Activated CD8-positive, alpha-beta T cell treated with anti-CD3 and anti-CD28 coated beads, Interleukin-2, amount 10 ng/mL, durations not matched to agents 7 days and 5 days (primary cell): ENCODE data around the gene LSM14A. TPM values are rescaled to one million over a fixed set of nuclear protein-coding genes. Genes with fewer than 3 reads are reported as not detected.
"Not testable (repeated sequence)": the region's sequence is repeated elsewhere in the genome, so short reads cannot be mapped to it uniquely, and the experiment has no call there.

ENCODE experiments used
- ATAC-seq: fragments of 150-1000 bp; cut with Tn5 transposase; one replicate; pipeline ENCODE4 v1.10.0; 2021; ENCODE audit warnings: moderate library complexity
- CTCF ChIA-PET: fragments of 350-600 bp; sonication (Branson Sonifier 250); formaldehyde crosslinking; loops from one replicate; lab custom pipeline; 2021; ENCODE audit warnings: antibody characterized with exemption; lab: Charles Lee
- POLR2A ChIA-PET: fragments of 350-600 bp; sonication (Branson Sonifier 250); formaldehyde crosslinking; loops from one replicate; lab custom pipeline; 2021; ENCODE audit warnings: antibody characterized with exemption; lab: Charles Lee
- DNase-seq: peaks from one replicate; pipeline ENCODE4 v3.0.0-alpha.2; 2020
- H3K27ac Mint-ChIP-seq: one replicate; pipeline ENCODE4 v1.8.0; 2021; ENCODE audit warnings: mild to moderate bottlenecking, mixed read lengths
- H3K27me3 Mint-ChIP-seq: one replicate; pipeline ENCODE4 v1.8.0; 2021; ENCODE audit warnings: low read depth, mixed read lengths
- H3K36me3 Mint-ChIP-seq: one replicate; pipeline ENCODE4 v1.8.0; 2021; ENCODE audit warnings: low read depth, mixed read lengths
- H3K4me1 Mint-ChIP-seq: one replicate; pipeline ENCODE4 v1.8.0; 2021; ENCODE audit warnings: low read depth, mixed read lengths
- H3K4me3 Mint-ChIP-seq: one replicate; pipeline ENCODE4 v1.8.0; 2021; ENCODE audit warnings: mild to moderate bottlenecking, mixed read lengths
- H3K9me3 Mint-ChIP-seq: one replicate; pipeline ENCODE4 v1.8.0; 2022; ENCODE audit warnings: mixed read lengths; ENCODE audit not compliant: insufficient read depth
- total RNA-seq, 2 experiments: library from RNA; stranded (reverse); gene quantifications; one replicate each; pipeline ENCODE4 v1.2.3, GENCODE V29; 2021

LSM14A gene
- total RNA-seq, 2 experiments from 2014 or later = 133 to 139 TPM

DNA sequence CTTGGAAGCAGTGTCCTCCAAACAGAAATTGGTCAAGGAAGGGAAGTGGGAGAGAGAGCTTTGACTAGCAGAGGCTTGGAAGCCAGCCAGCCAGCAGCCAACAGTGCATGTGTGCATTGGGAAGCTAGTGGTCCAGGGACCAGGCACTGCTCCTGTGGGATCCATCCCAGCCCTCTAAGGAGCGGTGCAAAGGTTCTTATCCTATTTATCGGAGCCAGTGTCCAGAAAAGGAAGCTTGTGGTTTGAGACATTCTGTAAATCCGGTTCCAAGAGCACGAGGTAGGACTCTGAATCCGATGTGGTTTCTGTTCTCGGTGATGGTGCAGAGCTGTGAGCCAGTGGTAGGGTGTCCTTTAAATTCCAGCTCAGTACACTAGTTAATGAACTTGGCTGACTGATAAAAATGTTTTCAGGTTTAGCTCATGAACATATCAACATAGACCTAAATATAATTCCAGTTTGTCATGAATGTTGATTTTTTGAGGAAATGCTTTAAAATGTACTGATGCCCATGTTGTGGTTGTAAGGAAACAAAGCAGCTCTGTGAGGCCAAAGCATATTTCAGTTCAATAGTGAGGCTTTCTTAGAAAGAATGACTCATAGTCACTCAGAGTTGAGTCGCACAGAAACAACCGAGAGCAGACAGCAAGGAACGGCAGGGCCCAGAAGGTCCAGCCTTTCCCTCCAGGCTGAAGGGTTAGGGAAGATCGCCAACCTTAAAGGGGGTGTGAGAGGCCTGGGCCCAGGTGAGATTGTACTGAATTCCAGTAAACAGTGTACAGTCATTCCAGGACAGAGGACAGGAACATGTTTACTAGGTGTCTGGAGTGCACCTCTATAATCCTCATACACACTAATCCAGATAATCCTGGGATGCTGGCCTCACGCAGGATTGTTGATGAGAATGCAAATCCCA lies 60.5 kb downstream of the LSM14A start:
- Mint-ChIP-seq H3K27me3 (no peaks in the 10 kb centered on the region), H3K4me1 (peaks cover 23% of the 10 kb centered on the region), H3K4me3 (no peak overlapping the region), H3K9me3 (no peaks in the 10 kb centered on the region), H3K36me3 (peaks cover 35% of the 10 kb centered on the region), H3K27ac (peak overlapping the region; percentile 78)
- DNase-seq (peak; percentile 38), ATAC-seq (peak; percentile 77)
- ChIA-PET POLR2A (interaction anchor here (0.6 to 1.1 kb wide), 2 partner anchors 15 to 68 kb away, joined by 3 to 4 read pairs; no protein-coding TSS in a partner anchor), CTCF (interaction anchor here (0.6 to 2.0 kb wide), 5 partner anchors 11 to 113 kb away, joined by 3 to 9 read pairs (median 4); no protein-coding TSS in a partner anchor)

DNA sequence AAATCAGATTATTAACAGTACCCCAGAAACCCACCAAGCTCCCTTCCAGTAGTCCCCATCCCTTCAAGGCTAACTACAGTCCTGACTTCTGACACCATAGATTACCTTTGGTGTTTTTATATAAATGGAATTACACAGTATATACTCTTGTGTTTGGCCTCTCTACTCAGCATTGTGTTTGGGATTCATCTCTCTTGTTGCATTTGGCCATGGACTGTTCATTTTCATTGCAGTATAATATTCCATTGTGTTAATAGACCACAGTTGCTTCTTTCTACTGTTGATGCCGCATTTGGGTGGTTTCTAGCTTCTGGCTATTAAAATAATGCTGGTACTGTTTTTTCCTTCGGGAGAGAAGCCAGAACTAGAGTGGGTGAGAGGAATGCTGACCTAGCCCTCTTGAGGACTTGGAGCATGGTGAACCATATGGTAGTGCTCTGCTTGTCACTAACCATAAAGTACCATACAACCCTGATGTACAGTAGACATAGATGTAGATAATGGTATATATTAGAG lies 63.2 kb downstream of the LSM14A start:
- H3K36me3 Mint-ChIP-seq = peaks cover 16% of the 10 kb centered on the region
- DNase-seq (no peak), ATAC-seq (no peak)
- ChIA-PET POLR2A (no interaction called here), CTCF (interaction anchor here (1.4 kb wide), 1 partner anchor 15 kb away, joined by 3 read pairs; no protein-coding TSS in a partner anchor)
- H3K27me3 Mint-ChIP-seq = no peaks in the 10 kb centered on the region
- no peaks in the 10 kb centered on the region for H3K9me3 Mint-ChIP-seq
- H3K27ac Mint-ChIP-seq = no peak overlapping the region
- H3K4me3 Mint-ChIP-seq = no peak overlapping the region
- peaks cover 23% of the 10 kb centered on the region for H3K4me1 Mint-ChIP-seq

DNA sequence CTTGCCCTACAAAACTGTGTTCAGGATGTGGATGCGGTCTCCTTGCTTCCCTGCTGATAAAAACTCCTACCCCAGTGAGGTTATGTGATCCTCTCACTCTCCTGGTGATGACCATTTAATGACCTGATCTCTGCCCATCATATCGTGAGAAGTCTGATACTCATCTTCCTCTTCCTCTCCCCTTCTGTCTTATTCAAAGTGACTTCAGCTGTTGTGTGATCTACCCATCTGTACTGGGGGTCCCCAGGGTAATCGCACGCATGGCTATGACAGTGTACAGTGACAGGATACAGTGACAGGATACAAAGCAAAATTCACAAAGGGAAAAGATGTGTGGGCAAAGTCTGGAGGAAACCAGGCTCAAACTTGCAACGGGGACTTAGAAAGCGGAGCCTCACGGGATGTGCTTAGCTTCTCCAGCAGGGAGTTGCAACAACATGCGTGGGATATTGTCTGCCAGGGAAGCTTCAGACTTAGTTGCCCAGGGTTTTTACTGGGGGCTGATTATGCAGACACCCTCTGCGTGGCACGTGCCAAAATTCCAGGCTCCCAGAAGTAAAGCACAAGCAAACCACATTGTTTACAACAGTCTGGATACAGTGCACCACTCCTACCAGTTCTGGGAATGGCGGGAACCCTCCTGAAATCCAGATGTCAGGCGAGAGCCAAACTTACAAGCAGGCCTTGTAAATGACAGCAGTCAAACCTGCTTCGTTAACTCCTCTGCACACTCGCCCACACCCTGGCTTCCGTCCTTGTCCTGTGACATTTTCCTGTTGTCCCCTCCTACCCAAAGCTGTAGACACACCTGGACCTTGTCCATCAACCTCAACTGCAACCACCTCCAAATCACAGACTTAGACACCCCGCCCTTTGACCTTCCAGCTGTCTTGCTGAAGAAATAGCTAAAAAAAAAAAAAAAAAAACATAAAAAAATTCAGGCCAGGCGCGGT lies 64.0 kb downstream of the LSM14A start:
- Mint-ChIP-seq H3K36me3 (peaks cover 9% of the 10 kb centered on the region), H3K4me1 (peaks cover 21% of the 10 kb centered on the region), H3K27ac (no peak overlapping the region), H3K27me3 (no peaks in the 10 kb centered on the region), H3K4me3 (no peak overlapping the region), H3K9me3 (no peaks in the 10 kb centered on the region)
- no peak for ATAC-seq
- DNase-seq = no peak
- ChIA-PET CTCF (interaction anchor here (1.4 kb wide), 1 partner anchor 16 kb away, joined by 3 read pairs; no protein-coding TSS in a partner anchor), POLR2A (no interaction called here)

DNA sequence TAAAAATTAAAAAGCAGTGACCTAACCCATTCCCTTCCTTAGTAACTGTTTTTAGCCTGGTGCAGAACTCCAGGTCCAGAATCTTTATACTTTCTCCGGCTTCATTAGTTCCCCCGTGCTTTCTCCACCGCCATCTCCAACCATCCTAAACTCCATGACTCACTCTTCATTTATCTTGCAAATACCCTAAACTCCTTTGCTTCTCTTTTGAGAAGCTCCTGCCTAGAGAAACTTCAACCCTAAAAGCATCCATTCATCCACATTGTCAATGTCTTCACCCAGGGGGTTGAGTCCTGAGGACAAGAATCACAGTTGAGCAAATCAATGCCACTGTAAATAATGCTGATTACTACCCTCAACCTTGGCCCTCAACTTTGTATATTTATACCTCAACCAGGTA lies 65.0 kb downstream of the LSM14A start:
- DNase-seq (no peak), ATAC-seq (no peak)
- H3K4me1 Mint-ChIP-seq = peaks cover 16% of the 10 kb centered on the region
- peaks cover 5% of the 10 kb centered on the region for H3K36me3 Mint-ChIP-seq
- no peaks in the 10 kb centered on the region for H3K27me3 Mint-ChIP-seq
- CTCF ChIA-PET = interaction anchor here (0.6 kb wide), 1 partner anchor 26 kb away, joined by 3 read pairs; no protein-coding TSS in a partner anchor
- no peaks in the 10 kb centered on the region for H3K9me3 Mint-ChIP-seq
- H3K27ac Mint-ChIP-seq = no peak overlapping the region
- POLR2A ChIA-PET = interaction anchor here (0.6 kb wide), 1 partner anchor 40 kb away, joined by 3 read pairs; no protein-coding TSS in a partner anchor
- H3K4me3 Mint-ChIP-seq = no peak overlapping the region

DNA sequence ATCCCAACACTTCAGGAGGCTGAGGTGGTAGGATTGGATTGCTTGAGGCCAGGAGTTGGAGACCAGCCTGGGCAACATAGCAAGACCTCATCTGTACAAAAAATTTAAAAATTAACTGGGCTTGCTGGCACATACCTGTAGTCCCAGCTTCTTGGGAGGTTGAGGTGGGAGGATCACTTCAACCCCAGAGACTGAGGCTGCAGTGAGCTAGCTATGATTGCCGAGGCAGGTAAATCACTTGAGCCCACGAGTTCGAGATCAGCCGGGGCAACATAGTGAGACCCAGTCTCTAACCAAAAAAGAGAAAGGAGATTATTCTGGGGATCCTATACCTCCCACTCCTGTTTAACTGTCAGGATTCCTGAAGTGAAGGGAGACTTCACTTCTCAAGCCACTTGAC lies 65.6 kb downstream of the LSM14A start:
- H3K4me3 Mint-ChIP-seq = no peak overlapping the region
- H3K27me3 Mint-ChIP-seq = no peaks in the 10 kb centered on the region
- ATAC-seq (no peak), DNase-seq (no peak)
- H3K27ac Mint-ChIP-seq = no peak overlapping the region
- peaks cover 5% of the 10 kb centered on the region for H3K36me3 Mint-ChIP-seq
- H3K4me1 Mint-ChIP-seq = peaks cover 10% of the 10 kb centered on the region
- POLR2A ChIA-PET = interaction anchor here (0.6 kb wide), 1 partner anchor 40 kb away, joined by 3 read pairs; no protein-coding TSS in a partner anchor
- no peaks in the 10 kb centered on the region for H3K9me3 Mint-ChIP-seq
- CTCF ChIA-PET = no interaction called here

DNA sequence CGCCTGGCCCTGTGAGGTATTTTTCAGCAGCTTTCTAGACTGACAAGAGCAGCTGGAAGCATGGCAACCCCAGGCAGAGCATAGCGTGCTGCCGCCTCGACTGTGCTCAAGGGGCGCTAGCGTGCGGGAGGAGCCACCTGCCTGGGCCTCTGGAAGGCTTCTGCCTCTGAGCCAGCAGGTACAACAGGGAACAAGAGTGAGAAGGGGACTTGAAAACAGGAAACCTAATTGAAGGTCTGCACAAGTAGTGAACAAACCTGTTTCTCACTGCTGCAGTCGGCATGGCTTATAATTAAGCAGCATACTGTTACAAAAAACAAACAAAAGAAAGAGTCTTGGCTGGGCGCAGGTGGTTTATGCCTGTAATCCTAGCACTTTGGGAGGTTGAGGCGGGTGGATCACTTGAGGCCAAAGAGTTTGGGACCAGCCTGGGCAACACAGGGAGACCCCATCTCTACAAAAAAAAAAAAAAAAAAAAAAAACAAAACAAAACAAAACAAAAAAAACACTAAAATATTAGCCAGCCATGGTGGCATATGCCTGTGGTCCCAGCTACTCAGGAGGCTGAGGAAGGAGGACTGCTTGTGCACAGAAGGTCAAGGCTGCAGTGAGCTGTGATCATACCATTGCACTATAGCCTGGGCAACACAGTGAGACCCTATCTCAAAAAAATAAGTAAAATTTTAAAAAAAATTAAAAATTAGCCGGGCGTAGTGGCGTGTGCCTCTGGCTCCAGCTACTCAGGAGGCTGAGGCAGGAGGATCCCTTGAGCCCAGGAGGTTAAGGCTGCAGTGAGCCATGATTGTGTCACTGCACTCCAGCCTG lies 69.4 kb downstream of the LSM14A start:
- Mint-ChIP-seq H3K4me3 (no peak overlapping the region), H3K36me3 (no peaks in the 10 kb centered on the region), H3K9me3 (no peaks in the 10 kb centered on the region), H3K4me1 (no peaks in the 10 kb centered on the region), H3K27me3 (no peaks in the 10 kb centered on the region), H3K27ac (no peak overlapping the region)
- ChIA-PET CTCF (no interaction called here), POLR2A (no interaction called here)
- ATAC-seq (peak; percentile 42), DNase-seq (peak; percentile 31)

DNA sequence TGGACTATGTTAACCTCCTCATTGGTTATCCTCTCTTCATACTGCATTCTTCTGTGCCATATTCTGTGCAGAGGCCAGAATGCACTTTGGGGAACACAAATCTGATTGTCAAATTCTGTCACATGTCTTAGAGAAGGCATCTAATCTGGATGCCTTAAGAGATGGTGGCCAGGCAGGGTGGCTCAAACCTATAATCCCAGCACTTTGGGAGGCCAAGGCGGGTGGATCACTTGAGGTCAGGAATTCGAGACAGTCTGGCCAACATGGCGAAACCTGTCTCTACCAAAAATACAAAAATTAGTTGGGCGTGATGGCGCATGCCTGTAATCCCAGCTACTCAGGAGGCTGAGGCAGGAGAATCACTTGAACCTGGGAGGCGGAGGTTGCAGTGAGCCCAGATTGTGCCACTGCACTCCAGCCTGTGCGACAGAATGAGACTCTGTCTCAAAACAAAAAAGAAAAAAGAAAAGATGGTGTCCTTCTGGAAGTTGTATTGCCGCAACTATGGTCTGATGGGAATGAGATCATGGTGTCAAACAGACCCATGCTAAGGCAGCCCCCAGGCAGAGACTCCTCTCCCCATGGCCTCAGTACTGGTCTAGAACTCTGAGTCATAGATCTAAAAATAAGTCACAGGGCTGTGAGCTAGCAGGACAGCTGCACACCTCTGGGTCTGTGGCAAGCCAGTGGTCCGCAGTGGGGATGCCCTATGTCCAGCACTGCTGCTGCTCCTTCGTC lies 71.0 kb downstream of the LSM14A start:
- POLR2A ChIA-PET, ATAC-seq, H3K27me3 Mint-ChIP-seq: not testable (repeated sequence)

DNA sequence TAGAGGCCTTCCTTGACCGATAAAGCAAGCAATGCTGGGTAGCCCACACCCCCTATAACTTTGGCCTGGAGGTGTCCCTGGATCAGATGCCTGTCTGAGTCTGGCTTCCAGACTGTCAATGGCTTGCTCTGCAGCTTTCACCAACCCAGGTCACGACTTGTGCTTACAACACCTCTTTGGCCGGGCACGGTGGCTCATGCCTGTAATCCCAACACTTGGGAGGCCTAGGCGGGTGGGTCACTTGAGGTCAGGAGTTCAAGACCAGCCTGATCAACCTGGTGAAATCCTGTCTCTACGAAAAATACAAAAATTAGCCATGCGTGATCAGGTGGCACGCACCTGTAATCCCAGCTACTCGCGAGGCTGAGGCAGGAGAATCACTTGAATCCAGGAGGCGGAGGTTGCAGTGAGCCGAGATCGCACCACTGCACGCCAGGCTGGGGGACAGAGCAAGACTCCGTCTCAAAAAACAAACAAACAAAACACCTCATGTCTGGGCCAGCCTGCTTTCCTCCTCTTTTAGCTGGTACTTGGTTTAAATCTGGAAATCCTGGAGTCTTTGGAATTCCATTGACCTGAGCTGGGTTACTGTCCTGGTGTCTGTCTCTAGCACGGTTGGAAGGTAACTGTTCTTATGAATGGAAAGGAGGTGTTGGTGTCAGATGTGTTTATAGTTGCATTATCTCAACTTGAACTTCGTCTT lies 71.7 kb downstream of the LSM14A start:
- Mint-ChIP-seq H3K27me3 (no peaks in the 10 kb centered on the region), H3K27ac (no peak overlapping the region), H3K4me3 (no peak overlapping the region), H3K4me1 (no peaks in the 10 kb centered on the region), H3K9me3 (no peaks in the 10 kb centered on the region), H3K36me3 (no peaks in the 10 kb centered on the region)
- no peak for DNase-seq
- ATAC-seq = no peak
- ChIA-PET POLR2A (no interaction called here), CTCF (interaction anchor here (0.7 kb wide), 1 partner anchor 102 kb away, joined by 4 read pairs; no protein-coding TSS in a partner anchor)

More for the DNA sequence above, 71.0 kb downstream of the LSM14A start:
- H3K27ac Mint-ChIP-seq, CTCF ChIA-PET, DNase-seq, H3K36me3 Mint-ChIP-seq, H3K4me3 Mint-ChIP-seq, H3K4me1 Mint-ChIP-seq, H3K9me3 Mint-ChIP-seq: not testable (repeated sequence)

DNA sequence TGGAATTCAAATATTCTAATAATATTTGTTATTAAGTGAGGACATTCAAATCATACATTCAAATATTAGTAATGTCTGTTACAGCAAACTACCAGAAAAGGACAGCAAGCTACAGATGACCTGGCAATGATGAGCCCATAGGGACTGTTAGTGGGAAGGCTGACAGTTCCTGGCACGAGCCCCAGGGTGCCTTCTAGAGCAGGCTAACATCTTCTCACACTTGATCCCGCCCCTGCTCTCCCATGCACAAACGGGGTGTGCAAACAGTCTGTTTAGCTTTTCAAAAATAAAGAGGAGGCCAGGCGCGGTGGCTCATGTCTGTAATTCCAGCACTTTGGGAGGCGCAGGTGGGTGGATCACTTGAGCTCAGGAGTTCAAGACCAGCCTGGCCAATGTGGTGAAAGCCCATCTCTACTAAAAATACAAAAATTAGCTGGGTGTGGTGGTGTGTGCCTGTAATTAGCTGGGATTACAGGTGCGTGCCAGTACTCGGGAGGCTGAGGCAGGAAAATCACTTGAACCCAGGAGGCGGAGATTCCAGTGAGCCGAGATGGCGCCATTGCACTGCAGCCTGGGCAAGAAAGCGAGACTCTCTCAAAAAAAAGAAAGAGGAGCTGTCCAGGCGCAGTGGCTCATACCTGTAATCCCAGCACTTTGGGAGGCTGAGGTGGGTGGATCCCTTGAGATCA lies 72.5 kb downstream of the LSM14A start:
- ChIA-PET CTCF (interaction anchor here (0.7 kb wide), 1 partner anchor 102 kb away, joined by 4 read pairs; no protein-coding TSS in a partner anchor), POLR2A (no interaction called here)
- no peak overlapping the region for H3K4me3 Mint-ChIP-seq
- no peaks in the 10 kb centered on the region for H3K4me1 Mint-ChIP-seq
- H3K36me3 Mint-ChIP-seq = no peaks in the 10 kb centered on the region
- ATAC-seq (no peak), DNase-seq (no peak)
- no peaks in the 10 kb centered on the region for H3K27me3 Mint-ChIP-seq
- no peak overlapping the region for H3K27ac Mint-ChIP-seq
- H3K9me3 Mint-ChIP-seq = no peaks in the 10 kb centered on the region
